H9 (cell line): ENCODE data around the gene CTNNA3. TPM values are rescaled to one million over a fixed set of nuclear protein-coding genes. Genes with fewer than 3 reads are reported as not detected.

Source experiments
- DNase-seq: peaks from one replicate; pipeline ENCODE4 v3.0.0-alpha.2; 2017
- H2AFZ ChIP-seq: one replicate; pipeline ENCODE4 v1.6.1; 2013; ENCODE audit warnings: mild to moderate bottlenecking, low read length, control low read depth, moderate library complexity
- H2AK5ac ChIP-seq: 2 replicates; pipeline ENCODE4 v1.6.1; 2013; ENCODE audit warnings: low read length, control low read depth, mixed read lengths; ENCODE audit not compliant: insufficient read length
- H2BK120ac ChIP-seq: one replicate; pipeline ENCODE4 v1.6.1; 2013; ENCODE audit warnings: low read depth, mild to moderate bottlenecking, low read length, control low read depth, inconsistent platforms; ENCODE audit not compliant: poor library complexity, severe bottlenecking
- H2BK12ac ChIP-seq: 2 replicates; pipeline ENCODE4 v1.6.1; 2013; ENCODE audit warnings: low read length, control low read depth, mixed read lengths, low read depth; ENCODE audit not compliant: insufficient read length
- H2BK15ac ChIP-seq: 2 replicates; pipeline ENCODE4 v1.6.1; 2013; ENCODE audit warnings: low read depth, low read length, control low read depth
- H2BK20ac ChIP-seq: one replicate; pipeline ENCODE4 v1.6.1; 2013; ENCODE audit warnings: low read depth, mild to moderate bottlenecking, low read length, control low read depth, inconsistent platforms; ENCODE audit not compliant: poor library complexity, severe bottlenecking
- H2BK5ac ChIP-seq: 2 replicates; pipeline ENCODE4 v1.6.1; 2013; ENCODE audit warnings: low read length, control low read depth, mixed read lengths; ENCODE audit not compliant: insufficient read length
- H3K14ac ChIP-seq: 2 replicates; pipeline ENCODE4 v1.6.1; 2013; ENCODE audit warnings: low read length, control low read depth; ENCODE audit not compliant: insufficient read depth
- H3K18ac ChIP-seq: 2 replicates; pipeline ENCODE4 v1.6.1; 2013; ENCODE audit warnings: low read depth, mild to moderate bottlenecking, mixed read lengths, low read length, control low read depth; ENCODE audit not compliant: insufficient read length
- H3K23ac ChIP-seq: 2 replicates; pipeline ENCODE4 v1.6.1; 2013; ENCODE audit warnings: low read length, control low read depth, mixed read lengths, low read depth; ENCODE audit not compliant: insufficient read length
- H3K23me2 ChIP-seq: 2 replicates; pipeline ENCODE4 v1.6.1; 2013; ENCODE audit warnings: low read depth, mild to moderate bottlenecking, mixed read lengths, low read length, control low read depth; ENCODE audit not compliant: insufficient read length, poor library complexity, severe bottlenecking
- H3K27ac ChIP-seq: 2 replicates; pipeline ENCODE4 v1.5.1; 2013; ENCODE audit warnings: low read length, control low read depth, mixed read lengths, low read depth; ENCODE audit not compliant: insufficient read length
- H3K27me3 ChIP-seq: 2 replicates; pipeline ENCODE4 v1.6.1; 2013; ENCODE audit warnings: low read length, control low read depth, inconsistent platforms; ENCODE audit not compliant: insufficient read depth
- H3K4ac ChIP-seq: 2 replicates; pipeline ENCODE4 v1.6.1; 2013; ENCODE audit warnings: low read depth, mild to moderate bottlenecking, control low read depth, inconsistent platforms, low read length, moderate library complexity
- H3K4me1 ChIP-seq: 2 replicates; pipeline ENCODE4 v1.6.1; 2013; ENCODE audit warnings: low read length, control low read depth, inconsistent platforms; ENCODE audit not compliant: insufficient read depth
- H3K4me2 ChIP-seq: 2 replicates; pipeline ENCODE4 v1.6.1; 2013; ENCODE audit warnings: low read length, control low read depth, mixed read lengths; ENCODE audit not compliant: insufficient read length, insufficient read depth
- H3K56ac ChIP-seq: 2 replicates; pipeline ENCODE4 v1.6.1; 2013; ENCODE audit warnings: low read depth, mild to moderate bottlenecking, mixed read lengths, low read length, control low read depth; ENCODE audit not compliant: insufficient read length
- H3K79me1 ChIP-seq: 2 replicates; pipeline ENCODE4 v1.6.1; 2013; ENCODE audit warnings: low read depth, mild to moderate bottlenecking, moderate library complexity, low read length, control low read depth, inconsistent platforms; ENCODE audit not compliant: insufficient read depth, poor library complexity, severe bottlenecking
- H3K79me2 ChIP-seq: 2 replicates; pipeline ENCODE4 v1.6.1; 2013; ENCODE audit warnings: low read length, control low read depth, inconsistent platforms; ENCODE audit not compliant: insufficient read depth
- H3K9ac ChIP-seq: 2 replicates; pipeline ENCODE4 v1.6.1; 2013; ENCODE audit warnings: low read length, control low read depth, mixed read lengths; ENCODE audit not compliant: insufficient read length; ENCODE audit errors: extremely low read depth
- H3K9me3 ChIP-seq: one replicate; pipeline ENCODE4 v1.6.1; 2013; ENCODE audit warnings: low read depth, low read length, inconsistent platforms; ENCODE audit not compliant: control insufficient read depth
- H3T11ph ChIP-seq: one replicate; pipeline ENCODE4 v1.6.1; 2013; ENCODE audit warnings: mild to moderate bottlenecking, low read length, control low read depth, inconsistent platforms
- H4K20me1 ChIP-seq: one replicate; pipeline ENCODE4 v1.6.1; 2013; ENCODE audit not compliant: control insufficient read depth, insufficient read length, insufficient read depth
- H4K5ac ChIP-seq: 2 replicates; pipeline ENCODE4 v1.6.1; 2013; ENCODE audit warnings: low read depth, mild to moderate bottlenecking, mixed read lengths, low read length, control low read depth; ENCODE audit not compliant: insufficient read length
- H4K8ac ChIP-seq: replicated peaks from 2 replicates; pipeline ENCODE4 v1.6.1; 2013; ENCODE audit warnings: low read length, control low read depth, mixed read lengths, low read depth; ENCODE audit not compliant: insufficient read length
- H4K91ac ChIP-seq: 2 replicates; pipeline ENCODE4 v1.6.1; 2013; ENCODE audit warnings: low read depth, mild to moderate bottlenecking, moderate library complexity, mixed read lengths, low read length, control low read depth; ENCODE audit not compliant: insufficient read length
- H3K27ac Mint-ChIP-seq, 3 experiments: 2 replicates in 2 of 3; 3 replicates in 1 of 3; pipeline ENCODE4 v1.8.0; 2020 to 2021; ENCODE audit warnings: mixed read lengths in 3 of 3, mild to moderate bottlenecking in 1 of 3, moderate library complexity in 1 of 3
- H3K27me3 Mint-ChIP-seq: 2 replicates; pipeline ENCODE4 v1.8.0; 2021; ENCODE audit warnings: low read depth, mild to moderate bottlenecking, moderate library complexity, mixed read lengths
- H3K36me3 Mint-ChIP-seq, 3 experiments: 2 replicates in 2 of 3; 3 replicates in 1 of 3; pipeline ENCODE4 v1.8.0; 2020 to 2021; ENCODE audit warnings: low read depth in 3 of 3, mixed read lengths in 3 of 3; ENCODE audit not compliant: insufficient read depth in 1 of 3
- H3K4me1 Mint-ChIP-seq, 2 experiments: 2 replicates each; pipeline ENCODE4 v1.8.0; 2020; ENCODE audit warnings: mixed read lengths in 2 of 2
- H3K4me3 Mint-ChIP-seq, 2 experiments: 2 replicates in 1 of 2; 3 replicates in 1 of 2; pipeline ENCODE4 v1.8.0; 2020 to 2021; ENCODE audit warnings: mild to moderate bottlenecking in 2 of 2, mixed read lengths in 2 of 2, moderate library complexity in 1 of 2
- H3K9me3 Mint-ChIP-seq, 2 experiments: 2 replicates in 1 of 2; 3 replicates in 1 of 2; pipeline ENCODE4 v1.8.0; 2020; ENCODE audit warnings: mild to moderate bottlenecking in 2 of 2, mixed read lengths in 2 of 2, moderate library complexity in 1 of 2
- total RNA-seq: library from RNA; stranded (reverse); gene quantifications from 2 replicates; pipeline ENCODE4 v1.2.1, GENCODE V29; 2021
- TF ChIP-seq, protein P1 (sequence below): fragments of 200-600 bp; sonication (generic); conservative IDR thresholded peaks from 3 replicates; pipeline ENCODE4 v1.8.0; 2021; ENCODE audit warnings: antibody characterized with exemption, mild to moderate bottlenecking

Gene CTNNA3
- total RNA-seq, 1 experiment from 2014 or later: 3.3 TPM

DNA sequence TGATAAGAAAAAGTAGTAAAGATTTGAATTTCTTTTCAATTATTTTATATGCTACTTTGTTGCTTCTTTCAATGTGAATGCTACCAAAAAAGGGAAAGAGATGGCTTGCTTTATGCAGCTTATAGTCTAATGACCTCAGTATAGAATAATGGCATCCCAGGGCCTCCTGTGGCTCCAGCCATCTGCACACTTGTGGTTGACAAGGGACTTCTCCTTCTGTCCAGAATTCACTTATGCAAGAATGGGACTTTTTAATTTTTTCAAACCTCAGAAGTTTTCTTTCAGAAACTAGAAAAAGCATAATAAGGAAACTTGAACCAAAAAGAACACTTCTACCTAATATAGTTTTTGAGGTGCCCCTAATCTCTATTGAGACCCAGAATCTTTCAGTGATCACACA lies 310.9 kb downstream of the CTNNA3 start:
- no peaks in the 10 kb centered on the region for H3K27me3 ChIP-seq
- H3K9ac ChIP-seq: no peak overlapping the region
- peaks cover 0 to 1% of the 10 kb centered on the region in 2 experiments; a peak in 2 of 5 replicates for H3K9me3 Mint-ChIP-seq
- no peak overlapping the region for H3T11ph ChIP-seq
- no peaks in the 10 kb centered on the region for H3K36me3 Mint-ChIP-seq
- no peaks in the 10 kb centered on the region for H3K4me1 ChIP-seq
- no peak overlapping the region for H3K23ac ChIP-seq
- H3K4me3 Mint-ChIP-seq: no peak overlapping the region
- no peak overlapping the region for H3K56ac ChIP-seq
- H2AFZ ChIP-seq: no peak overlapping the region
- no peak overlapping the region for H3K4ac ChIP-seq
- no peak overlapping the region for H4K5ac ChIP-seq
- no peak overlapping the region for H3K18ac ChIP-seq
- no peak overlapping the region for H3K14ac ChIP-seq
- no peak overlapping the region for H3K27ac Mint-ChIP-seq
- no peak for DNase-seq
- H2BK15ac ChIP-seq: no peak overlapping the region
- H3K4me1 Mint-ChIP-seq: peaks cover 20 to 24% of the 10 kb centered on the region in 2 experiments
- no peak overlapping the region for H2BK20ac ChIP-seq
- H2BK120ac ChIP-seq: no peak overlapping the region
- no peaks in the 10 kb centered on the region for H3K9me3 ChIP-seq
- H3K27me3 Mint-ChIP-seq: peaks cover 2% of the 10 kb centered on the region; the same call in 1 of the 2 replicates
- TF ChIP-seq, protein P1, sequence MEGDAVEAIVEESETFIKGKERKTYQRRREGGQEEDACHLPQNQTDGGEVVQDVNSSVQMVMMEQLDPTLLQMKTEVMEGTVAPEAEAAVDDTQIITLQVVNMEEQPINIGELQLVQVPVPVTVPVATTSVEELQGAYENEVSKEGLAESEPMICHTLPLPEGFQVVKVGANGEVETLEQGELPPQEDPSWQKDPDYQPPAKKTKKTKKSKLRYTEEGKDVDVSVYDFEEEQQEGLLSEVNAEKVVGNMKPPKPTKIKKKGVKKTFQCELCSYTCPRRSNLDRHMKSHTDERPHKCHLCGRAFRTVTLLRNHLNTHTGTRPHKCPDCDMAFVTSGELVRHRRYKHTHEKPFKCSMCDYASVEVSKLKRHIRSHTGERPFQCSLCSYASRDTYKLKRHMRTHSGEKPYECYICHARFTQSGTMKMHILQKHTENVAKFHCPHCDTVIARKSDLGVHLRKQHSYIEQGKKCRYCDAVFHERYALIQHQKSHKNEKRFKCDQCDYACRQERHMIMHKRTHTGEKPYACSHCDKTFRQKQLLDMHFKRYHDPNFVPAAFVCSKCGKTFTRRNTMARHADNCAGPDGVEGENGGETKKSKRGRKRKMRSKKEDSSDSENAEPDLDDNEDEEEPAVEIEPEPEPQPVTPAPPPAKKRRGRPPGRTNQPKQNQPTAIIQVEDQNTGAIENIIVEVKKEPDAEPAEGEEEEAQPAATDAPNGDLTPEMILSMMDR: no peak
- no peak overlapping the region for H4K8ac ChIP-seq
- H2BK5ac ChIP-seq: no peak overlapping the region
- H4K20me1 ChIP-seq: no peaks in the 10 kb centered on the region
- no peaks in the 10 kb centered on the region for H3K79me2 ChIP-seq
- no peak overlapping the region for H4K91ac ChIP-seq
- no peak overlapping the region for H3K27ac ChIP-seq
- no peak overlapping the region for H2AK5ac ChIP-seq
- H2BK12ac ChIP-seq: no peak overlapping the region
- H3K4me2 ChIP-seq: no peak overlapping the region
- H3K23me2 ChIP-seq: no peaks in the 10 kb centered on the region
- no peaks in the 10 kb centered on the region for H3K79me1 ChIP-seq
